Prostate gland (tissue), 2 donors: Measurements from ENCODE around the gene TIGIT. TPM values are rescaled to one million over a fixed set of nuclear protein-coding genes. Genes with fewer than 3 reads are reported as not detected.

Experiments used
- DNase-seq: peaks from one replicate; pipeline ENCODE4 v3.0.0-alpha.2; 2019; ENCODE audit warnings: low spot score
- H3K27ac ChIP-seq, 2 donors: fragments of 200-600 bp; sonication (generic); 2 replicates each; pipeline ENCODE4 v1.5.1; 2017 to 2019
- H3K27me3 ChIP-seq: fragments of 200-600 bp; sonication (generic); replicated peaks from 2 replicates; pipeline ENCODE4 v1.5.1; 2019; ENCODE audit not compliant: insufficient read depth
- H3K36me3 ChIP-seq, 2 donors: fragments of 200-600 bp; sonication (generic); 1 replicate in 1 of 2; 2 replicates in 1 of 2; pipeline versions ENCODE4 v1.5.1 to v1.8.1; 2017 to 2019
- H3K4me1 ChIP-seq: fragments of 200-600 bp; sonication (generic); replicated peaks from 2 replicates; pipeline ENCODE4 v1.5.1; 2019
- H3K4me3 ChIP-seq, 2 donors: fragments of 200-600 bp; sonication (generic); 2 replicates each; pipeline ENCODE4 v1.5.1; 2017 to 2019
- H3K9me3 ChIP-seq: fragments of 200-600 bp; sonication (generic); 2 replicates; pipeline ENCODE4 v1.5.1; 2017
- CTCF ChIP-seq, 4 experiments: fragments of 200-600 bp in 2 of 4; fragments of 450-650 bp in 2 of 4; sonication (generic) in 2 of 4; IDR thresholded peaks; 1 replicate in 3 of 4; 2 replicates in 1 of 4; pipeline ENCODE4 v1.5.1; 2016 to 2019; ENCODE audit warnings: antibody characterized with exemption in 4 of 4, mild to moderate bottlenecking in 2 of 4, moderate library complexity in 2 of 4
- POLR2A ChIP-seq: fragments of 450-650 bp; IDR thresholded peaks from one replicate; pipeline ENCODE4 v1.6.1; 2016; ENCODE audit warnings: antibody characterized with exemption, mild to moderate bottlenecking
- POLR2AphosphoS5 ChIP-seq: sonication (generic); formaldehyde crosslinking; IDR thresholded peaks from one replicate; pipeline ENCODE4 v1.6.1; 2017; ENCODE audit warnings: antibody characterized with exemption
- WGBS: methylation state at CpG from one replicate; pipeline ENCODE4 v1.1.5; 2018; 5-methylcytosine and 5-hydroxymethylcytosine counted together
- intact Hi-C: fragments of 100-400 bp; cut with DNase I; formaldehyde crosslinking; loops from one replicate; pipeline ENCODE4 v1.14.2; 2022
- total RNA-seq, 2 donors: library from RNA; depleted of rRNA; stranded (reverse); fragments of >200 nt; gene quantifications; one replicate each; pipeline ENCODE4 v1.1.0, GENCODE V29; 2016

The TIGIT gene
- total RNA-seq, 2 donors from 2014 or later, result 0.40 TPM; not detected in 1

DNA sequence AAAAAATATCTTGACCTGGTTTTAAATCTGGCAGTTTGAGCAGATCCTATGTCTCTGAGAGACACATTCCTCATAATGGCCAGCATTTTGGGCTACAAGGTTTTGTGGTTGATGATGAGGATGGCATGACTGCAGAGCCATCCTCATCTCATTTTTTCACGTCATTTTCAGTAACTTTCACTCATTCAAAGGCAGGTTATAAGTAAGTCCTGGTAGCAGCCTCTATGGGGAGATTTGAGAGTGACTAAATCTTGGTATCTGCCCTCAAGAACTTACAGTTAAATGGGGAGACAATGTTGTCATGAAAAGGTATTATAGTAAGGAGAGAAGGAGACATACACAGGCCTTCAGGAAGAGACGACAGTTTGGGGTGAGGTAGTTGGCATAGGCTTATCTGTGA, 14.5 kb downstream of the TIGIT start:
- intact Hi-C loops, result no loop called here
- Histone ChIP-seq H3K4me1 (no peaks in the 10 kb centered on the region), H3K4me3 (no peak overlapping the region), H3K9me3 (no peaks in the 10 kb centered on the region), H3K36me3 (no peaks in the 10 kb centered on the region), H3K27me3 (no peaks in the 10 kb centered on the region), H3K27ac (no peak overlapping the region)
- TF ChIP-seq CTCF (IDR thresholded peaks at IDR 0.05), result no peak
- TF ChIP-seq POLR2AphosphoS5, result no peak
- no peak for TF ChIP-seq POLR2A
- 77% methylated on average over 2 of the region's 2 CpGs for WGBS
- DNase-seq, result no peak

GRCh38 chr3:114308830-114309229, 15.0 kb downstream of the TIGIT start:
- intact Hi-C loops, result no loop called here
- Histone ChIP-seq H3K36me3 (no peaks in the 10 kb centered on the region), H3K9me3 (no peaks in the 10 kb centered on the region), H3K4me3 (no peak overlapping the region), H3K27ac (no peak overlapping the region), H3K4me1 (no peaks in the 10 kb centered on the region), H3K27me3 (no peaks in the 10 kb centered on the region)
- no peak for TF ChIP-seq CTCF (IDR thresholded peaks at IDR 0.05)
- TF ChIP-seq POLR2A, result no peak
- no peak for TF ChIP-seq POLR2AphosphoS5
- 78% methylated on average over 5 of the region's 5 CpGs for WGBS
- no peak for DNase-seq

GRCh38 chr3:114310695-114311094, 16.9 kb downstream of the TIGIT start:
- no peaks in the 10 kb centered on the region for H3K27me3 ChIP-seq
- H3K9me3 ChIP-seq, result no peaks in the 10 kb centered on the region
- intact Hi-C loops, result no loop called here
- 87% methylated on average over 2 of the region's 2 CpGs for WGBS
- TF ChIP-seq CTCF (IDR thresholded peaks at IDR 0.05) (no peak), POLR2AphosphoS5 (no peak), POLR2A (no peak)
- no peaks in the 10 kb centered on the region for H3K4me1 ChIP-seq
- no peaks in the 10 kb centered on the region for H3K36me3 ChIP-seq
- H3K27ac ChIP-seq, result no peak overlapping the region
- DNase-seq, result no peak
- H3K4me3 ChIP-seq, result no peak overlapping the region

DNA sequence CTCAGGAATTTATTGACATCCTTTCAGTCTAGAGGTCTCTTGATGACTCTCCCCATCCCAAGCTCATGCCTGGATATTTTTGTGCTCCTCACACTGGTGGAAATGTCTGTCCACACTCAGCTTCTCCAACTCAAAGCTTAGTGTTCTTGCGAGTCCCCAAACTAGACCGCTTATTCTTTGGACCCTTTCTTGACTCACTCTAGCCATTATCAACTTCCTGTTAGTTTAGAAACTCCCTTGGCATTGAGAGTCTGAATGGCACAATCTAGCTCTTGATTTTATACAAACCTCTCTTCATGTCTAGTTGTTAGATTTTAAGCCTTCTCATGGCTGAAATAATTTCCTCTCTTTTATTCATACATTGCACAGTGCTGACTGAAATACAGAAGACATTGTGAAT, 19.6 kb downstream of the TIGIT start:
- H3K27ac ChIP-seq, result no peak overlapping the region
- intact Hi-C loops, result no loop called here

More for the DNA sequence above, 19.6 kb downstream of the TIGIT start:
- WGBS, result 97% methylated on average over 2 of the region's 2 CpGs
- Histone ChIP-seq H3K9me3 (no peaks in the 10 kb centered on the region), H3K36me3 (no peaks in the 10 kb centered on the region), H3K4me3 (no peak overlapping the region), H3K4me1 (no peaks in the 10 kb centered on the region), H3K27me3 (no peaks in the 10 kb centered on the region)
- DNase-seq, result no peak
- no peak for TF ChIP-seq POLR2A
- TF ChIP-seq CTCF (IDR thresholded peaks at IDR 0.05), result no peak
- TF ChIP-seq POLR2AphosphoS5, result no peak
